ENCODE data around the gene RPUSD1.

DNA sequence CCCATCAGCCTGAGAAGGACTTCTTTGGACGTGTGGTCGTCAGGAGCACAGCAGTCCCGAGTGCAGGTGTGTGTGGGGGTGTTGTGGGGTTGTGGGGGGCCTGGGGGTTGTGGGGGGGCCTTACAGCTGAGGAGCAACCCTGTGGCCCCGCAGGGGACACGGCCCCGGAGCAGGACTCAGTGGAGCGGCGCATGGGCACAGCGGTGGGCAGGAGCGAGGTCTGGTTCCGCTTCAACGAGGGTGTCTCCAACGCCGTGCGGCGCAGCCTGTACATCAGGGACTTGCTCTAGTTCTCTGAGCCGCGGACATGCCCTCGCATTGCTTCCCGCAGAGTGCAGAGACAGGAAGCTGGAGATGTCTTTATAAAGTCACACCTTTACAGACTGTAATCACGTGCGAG, 9.5 kb upstream of the RPUSD1 start:
- TF ChIP-seq, protein P1, sequence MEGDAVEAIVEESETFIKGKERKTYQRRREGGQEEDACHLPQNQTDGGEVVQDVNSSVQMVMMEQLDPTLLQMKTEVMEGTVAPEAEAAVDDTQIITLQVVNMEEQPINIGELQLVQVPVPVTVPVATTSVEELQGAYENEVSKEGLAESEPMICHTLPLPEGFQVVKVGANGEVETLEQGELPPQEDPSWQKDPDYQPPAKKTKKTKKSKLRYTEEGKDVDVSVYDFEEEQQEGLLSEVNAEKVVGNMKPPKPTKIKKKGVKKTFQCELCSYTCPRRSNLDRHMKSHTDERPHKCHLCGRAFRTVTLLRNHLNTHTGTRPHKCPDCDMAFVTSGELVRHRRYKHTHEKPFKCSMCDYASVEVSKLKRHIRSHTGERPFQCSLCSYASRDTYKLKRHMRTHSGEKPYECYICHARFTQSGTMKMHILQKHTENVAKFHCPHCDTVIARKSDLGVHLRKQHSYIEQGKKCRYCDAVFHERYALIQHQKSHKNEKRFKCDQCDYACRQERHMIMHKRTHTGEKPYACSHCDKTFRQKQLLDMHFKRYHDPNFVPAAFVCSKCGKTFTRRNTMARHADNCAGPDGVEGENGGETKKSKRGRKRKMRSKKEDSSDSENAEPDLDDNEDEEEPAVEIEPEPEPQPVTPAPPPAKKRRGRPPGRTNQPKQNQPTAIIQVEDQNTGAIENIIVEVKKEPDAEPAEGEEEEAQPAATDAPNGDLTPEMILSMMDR (conservative IDR thresholded peaks at IDR 0.05 in 1 of 2, IDR thresholded peaks at IDR 0.05 in 1 of 2; ENCODE audit: low read depth in 1 of 2, low read length in 2 of 2): no peak
- no peak for TF ChIP-seq EZH2 (IDR thresholded peaks at IDR 0.05; ENCODE audit: low read length, missing control alignments)

All from fibroblast of lung (primary cell).